HCT116 (cell line): Measurements from ENCODE around the gene RHBDD3. TPM values are rescaled to one million over a fixed set of nuclear protein-coding genes. Genes with fewer than 3 reads are reported as not detected.

Experiments used
- ATAC-seq: fragments of 200-7000 bp; cut with Tn5 transposase; 2 replicates; pipeline ENCODE4 v1.9.1; 2020; ENCODE audit warnings: mild to moderate bottlenecking, moderate library complexity
- BruUV-seq: library from RNA; stranded (reverse); fragments of 400-500 nt; replicated peaks from 2 replicates; lab custom pipeline; 2021; lab: Mats Ljungman, UMichigan
- CTCF ChIA-PET: fragments of 300-600 bp; sonication (Branson Sonifier 250); formaldehyde crosslinking; loops from one replicate; lab custom pipeline; 2021; ENCODE audit warnings: antibody characterized with exemption; lab: Charles Lee
- POLR2A ChIA-PET: fragments of 300-600, 350-600 bp; sonication (Branson Sonifier 250); formaldehyde crosslinking; loops from one replicate; lab custom pipeline; 2021; ENCODE audit warnings: antibody characterized with exemption; lab: Charles Lee
- RAD21 ChIA-PET, 2 experiments: fragments of 300-600 bp; sonication (Branson Sonifier 250); formaldehyde crosslinking; loops; one replicate each; lab custom pipeline; 2023; ENCODE audit warnings: low total read pairs in 2 of 2; ENCODE audit not compliant: uncharacterized antibody in 2 of 2, unreplicated experiment in 2 of 2, low non-redundant PET in 1 of 2; lab: Charles Lee
- DNase-seq: peaks from one replicate; pipeline ENCODE4 v3.0.0-alpha.2; 2010; ENCODE audit warnings: low read depth, low spot score
- H2AFZ ChIP-seq: fragments of 200-600 bp; shearing (Covaris generic), sonication (generic); 2 replicates; pipeline ENCODE4 v1.6.1; 2017; ENCODE audit warnings: low read depth, mixed run types, mixed read lengths, antibody characterized with exemption, low read length; ENCODE audit not compliant: poor library complexity, severe bottlenecking
- H3K27ac ChIP-seq: 2 replicates; pipeline ENCODE4 v1.5.1; 2012; ENCODE audit warnings: low read depth, low read length
- H3K27me3 ChIP-seq: fragments of 200-600 bp; sonication (generic); 2 replicates; pipeline ENCODE4 v1.6.1; 2016; ENCODE audit warnings: mixed run types, low read length, mixed read lengths; ENCODE audit not compliant: insufficient read depth
- H3K36me3 ChIP-seq, 2 experiments: fragments of 200-500 bp in 1 of 2; fragments of 200-600 bp in 1 of 2; sonication (Bioruptor generic) in 1 of 2; sonication (generic) in 1 of 2; 2 replicates each; pipeline versions ENCODE4 v1.5.1 to v1.6.1; 2014 to 2016; ENCODE audit warnings: low read length in 2 of 2, inconsistent platforms in 1 of 2, mixed read lengths in 1 of 2, mixed run types in 1 of 2; ENCODE audit not compliant: insufficient read depth in 2 of 2, control insufficient read depth in 1 of 2
- H3K4me1 ChIP-seq, 2 experiments: fragments of 200-600 bp in 1 of 2; sonication (generic) in 1 of 2; 2 replicates each; pipeline versions ENCODE4 v1.5.1 to v1.6.1; 2012 to 2017; ENCODE audit warnings: low read length in 2 of 2, inconsistent platforms in 1 of 2, mild to moderate bottlenecking in 1 of 2, mixed read lengths in 1 of 2, mixed run types in 1 of 2, moderate library complexity in 1 of 2; ENCODE audit not compliant: insufficient read depth in 2 of 2, control insufficient read depth in 1 of 2
- H3K4me2 ChIP-seq: fragments of 200-600 bp; sonication (generic); 2 replicates; pipeline ENCODE4 v1.6.1; 2017; ENCODE audit warnings: mixed run types, low read length, mixed read lengths
- H3K4me3 ChIP-seq, 2 experiments: fragments of 200-600 bp in 1 of 2; sonication (generic) in 1 of 2; replicated peaks in 1 of 2; 2 replicates each; pipeline ENCODE4 v1.5.1; 2011 to 2016; ENCODE audit warnings: low read length in 2 of 2, control low read depth in 1 of 2, low read depth in 1 of 2, mild to moderate bottlenecking in 1 of 2, mixed read lengths in 1 of 2, mixed run types in 1 of 2
- H3K79me2 ChIP-seq: fragments of 200-600 bp; sonication (generic); 2 replicates; pipeline ENCODE4 v1.6.1; 2017; ENCODE audit warnings: mild to moderate bottlenecking, mixed run types, low read length, moderate library complexity, mixed read lengths; ENCODE audit not compliant: insufficient read depth
- H3K9ac ChIP-seq: fragments of 200-600 bp; sonication (generic); 2 replicates; pipeline ENCODE4 v1.6.1; 2016; ENCODE audit warnings: low read length, mixed read lengths
- H3K9me2 ChIP-seq: fragments of 200-600 bp; sonication (generic), shearing (Covaris generic); 2 replicates; pipeline ENCODE4 v1.6.1; 2017; ENCODE audit warnings: mixed run types, mild to moderate bottlenecking, moderate library complexity; ENCODE audit not compliant: insufficient read depth
- H3K9me3 ChIP-seq, 2 experiments: fragments of 200-500 bp in 1 of 2; fragments of 200-600 bp in 1 of 2; sonication (Bioruptor generic) in 1 of 2; sonication (generic) in 1 of 2; 2 replicates each; pipeline ENCODE4 v1.6.1; 2014 to 2017; ENCODE audit warnings: low read length in 2 of 2, mixed read lengths in 2 of 2, inconsistent platforms in 1 of 2, low read depth in 1 of 2, mild to moderate bottlenecking in 1 of 2, mixed run types in 1 of 2, moderate library complexity in 1 of 2; ENCODE audit not compliant: control insufficient read depth in 1 of 2, insufficient read depth in 1 of 2
- H4K20me1 ChIP-seq: fragments of 200-600 bp; sonication (generic), shearing (Covaris generic); 2 replicates; pipeline ENCODE4 v1.6.1; 2017; ENCODE audit warnings: mixed run types, mild to moderate bottlenecking, moderate library complexity; ENCODE audit not compliant: insufficient read depth
- EGR1 ChIP-seq: IDR thresholded peaks from 2 replicates; pipeline ENCODE4 v1.6.1; 2012; ENCODE audit warnings: low read depth
- EZH2 ChIP-seq: fragments of 200-600 bp; sonication (generic); IDR thresholded peaks from 2 replicates; pipeline ENCODE4 v1.6.1; 2017; ENCODE audit warnings: antibody characterized with exemption, mixed run types
- EZH2phosphoT487 ChIP-seq: fragments of 200-600 bp; IDR thresholded peaks from 2 replicates; pipeline ENCODE4 v1.6.1; 2018; ENCODE audit warnings: antibody characterized with exemption, borderline replicate concordance
- FOSL1 ChIP-seq: IDR thresholded peaks from 2 replicates; pipeline ENCODE4 v1.6.1; 2012; ENCODE audit warnings: low read depth
- POLR2A ChIP-seq: IDR thresholded peaks from 2 replicates; pipeline ENCODE4 v1.7.0; 2011; ENCODE audit warnings: borderline replicate concordance; ENCODE audit not compliant: insufficient read depth, insufficient read length; ENCODE audit errors: extremely low read depth
- POLR2AphosphoS5 ChIP-seq: IDR thresholded peaks from 2 replicates; pipeline ENCODE4 v1.6.1; 2011; ENCODE audit warnings: mild to moderate bottlenecking, low read depth, low read length, moderate library complexity
- RAD21 ChIP-seq: IDR thresholded peaks from 2 replicates; pipeline ENCODE4 v1.6.1; 2012; ENCODE audit warnings: low read depth, mild to moderate bottlenecking
- SIN3A ChIP-seq: IDR thresholded peaks from 2 replicates; pipeline ENCODE4 v1.6.1; 2012; ENCODE audit warnings: low read depth
- SP1 ChIP-seq: IDR thresholded peaks from 2 replicates; pipeline ENCODE4 v1.6.1; 2012; ENCODE audit warnings: low read depth
- SRF ChIP-seq: IDR thresholded peaks from 2 replicates; pipeline ENCODE4 v1.6.1; 2012; ENCODE audit warnings: low read depth
- TCF7L2 ChIP-seq: IDR thresholded peaks from 2 replicates; pipeline ENCODE4 v1.7.0; 2011; ENCODE audit warnings: borderline replicate concordance, inconsistent platforms; ENCODE audit not compliant: insufficient read depth, insufficient read length; ENCODE audit errors: extremely low read depth
- YY1 ChIP-seq: IDR thresholded peaks from 2 replicates; pipeline ENCODE4 v1.6.1; 2011; ENCODE audit warnings: low read length, low read depth, moderate library complexity, mild to moderate bottlenecking; ENCODE audit not compliant: insufficient replicate concordance; ENCODE audit errors: extremely low read depth
- ZNF274 ChIP-seq: fragments of 200-500 bp; sonication (Bioruptor generic); IDR thresholded peaks from 2 replicates; pipeline ENCODE4 v1.6.1; 2014; ENCODE audit warnings: mild to moderate bottlenecking, low read depth, low read length, inconsistent platforms
- intact Hi-C: fragments of 100-400 bp; cut with micrococcal nuclease; formaldehyde crosslinking; loops from 2 replicates; pipeline ENCODE4 v1.10.0; 2022
- total RNA-seq: library from RNA; stranded (reverse); gene quantifications from one replicate; pipeline ENCODE4 v1.2.1, GENCODE V29; 2021; ENCODE audit not compliant: unreplicated experiment
- TF ChIP-seq, protein P1 (sequence below), 3 experiments: fragments of 200-600 bp in 1 of 3; sonication (generic) in 1 of 3; IDR thresholded peaks in 2 of 3; conservative IDR thresholded peaks in 1 of 3; 2 replicates each; pipeline ENCODE4 v1.5.1; 2012 to 2017; ENCODE audit warnings: low read depth in 2 of 3, low read length in 2 of 3, antibody characterized with exemption in 1 of 3, borderline replicate concordance in 1 of 3, control low read depth in 1 of 3, mild to moderate bottlenecking in 1 of 3, mixed read lengths in 1 of 3, mixed run types in 1 of 3, moderate library complexity in 1 of 3; ENCODE audit not compliant: insufficient read depth in 1 of 3
- TF ChIP-seq, protein P2 (sequence below): IDR thresholded peaks from 2 replicates; pipeline ENCODE4 v1.6.1; 2012
- TF ChIP-seq, protein P3 (sequence below): IDR thresholded peaks from 2 replicates; pipeline ENCODE4 v1.6.1; 2011; ENCODE audit warnings: mild to moderate bottlenecking, low read length, moderate library complexity; ENCODE audit not compliant: insufficient replicate concordance; ENCODE audit errors: extremely low read depth
- TF ChIP-seq, protein P4 (sequence below): IDR thresholded peaks from 2 replicates; pipeline ENCODE4 v1.6.1; 2012; ENCODE audit warnings: low read depth
- TF ChIP-seq, protein P5 (sequence below): IDR thresholded peaks from 2 replicates; pipeline ENCODE4 v1.6.1; 2012

RHBDD3 gene
- total RNA-seq, 1 experiment from 2014 or later = 30.2 TPM

DNA sequence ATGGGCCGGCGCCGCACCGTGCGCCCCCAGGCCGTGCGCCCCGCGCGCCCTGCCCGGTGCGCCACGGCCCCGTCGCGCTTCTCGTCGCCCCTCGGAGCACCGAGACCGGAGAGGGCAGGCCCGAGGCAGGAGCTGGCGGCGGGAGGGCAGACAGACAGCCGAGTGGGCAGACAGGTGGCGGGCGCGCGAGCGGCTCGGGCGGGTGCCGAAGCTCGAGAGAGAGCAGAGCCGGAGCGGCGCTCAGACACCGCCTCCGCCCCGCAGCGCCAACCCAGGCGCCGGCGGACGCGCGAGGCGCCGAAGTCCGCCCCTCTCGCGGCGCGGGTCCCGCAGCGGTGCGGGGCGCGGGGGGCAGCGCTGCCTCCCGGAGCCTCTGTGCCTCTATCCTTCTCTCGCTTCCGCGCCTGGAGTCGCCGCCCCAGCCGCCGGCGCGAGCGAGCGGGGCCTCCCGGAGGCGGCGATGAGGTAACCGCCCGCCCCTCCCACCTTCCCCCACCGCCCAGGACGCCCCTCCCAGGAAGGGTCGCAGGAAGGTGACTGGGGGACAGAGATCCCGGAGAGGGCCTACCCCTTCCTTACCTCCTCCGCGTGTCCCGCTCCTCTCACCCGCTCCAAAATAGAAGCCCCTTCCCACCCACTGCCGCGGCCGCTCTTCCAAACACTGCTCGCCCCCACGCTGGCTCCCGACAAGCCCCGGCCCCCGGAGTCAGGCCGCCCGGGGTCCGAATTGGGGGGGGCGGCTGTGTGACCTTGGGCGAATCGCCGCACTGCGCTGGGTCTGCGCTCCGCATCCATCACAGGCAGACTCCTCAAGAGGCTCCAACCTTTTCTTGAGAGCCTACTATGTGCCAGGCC, 47.7 kb upstream of the RHBDD3 start, which contains the start of gene RASL10A:
Gene RASL10A (minus strand): TSS at position 412 of the 855 bp plus-strand sequence. CDS start 451 bp downstream, outside the sequence.
- intact Hi-C loops = no loop called here
- DNase-seq (no peak), ATAC-seq (peak; percentile 21; the same call in 1 of the 2 replicates)
- H3K9ac ChIP-seq = peak within 1 kb of the TSS; percentile 8; the same call in 1 of the 2 replicates
- H3K79me2 ChIP-seq = no peaks in the 10 kb centered on the region
- ChIA-PET CTCF (no interaction called here), POLR2A (no interaction called here), RAD21 (no interaction called here)
- H3K4me3 ChIP-seq = peak within 1 kb of the TSS in 1 of 2 experiments; percentile 28; a peak in 1 of 4 replicates
- peaks cover 7 to 18% of the 10 kb centered on the region in 2 experiments for H3K4me1 ChIP-seq
- H4K20me1 ChIP-seq = no peaks in the 10 kb centered on the region
- H3K27ac ChIP-seq = no peak within 1 kb of the TSS; the same call in 1 of the 2 replicates
- BruUV-seq = no TSS peak
- peak within 1 kb of the TSS; percentile 57 for H3K4me2 ChIP-seq
- H3K9me2 ChIP-seq = no peaks in the 10 kb centered on the region
- H3K27me3 ChIP-seq = no peaks in the 10 kb centered on the region
- H3K36me3 ChIP-seq = no peaks in the 10 kb centered on the region
- H2AFZ ChIP-seq = no peak within 1 kb of the TSS
- no peaks in the 10 kb centered on the region for H3K9me3 ChIP-seq
- TF ChIP-seq EZH2phosphoT487 = no peak
- no peak for TF ChIP-seq FOSL1
- TF ChIP-seq EGR1 = no peak
- no peak for TF ChIP-seq POLR2A
- no peak for TF ChIP-seq ZNF274
- TF ChIP-seq EZH2 = no peak
- TF ChIP-seq, protein P1, sequence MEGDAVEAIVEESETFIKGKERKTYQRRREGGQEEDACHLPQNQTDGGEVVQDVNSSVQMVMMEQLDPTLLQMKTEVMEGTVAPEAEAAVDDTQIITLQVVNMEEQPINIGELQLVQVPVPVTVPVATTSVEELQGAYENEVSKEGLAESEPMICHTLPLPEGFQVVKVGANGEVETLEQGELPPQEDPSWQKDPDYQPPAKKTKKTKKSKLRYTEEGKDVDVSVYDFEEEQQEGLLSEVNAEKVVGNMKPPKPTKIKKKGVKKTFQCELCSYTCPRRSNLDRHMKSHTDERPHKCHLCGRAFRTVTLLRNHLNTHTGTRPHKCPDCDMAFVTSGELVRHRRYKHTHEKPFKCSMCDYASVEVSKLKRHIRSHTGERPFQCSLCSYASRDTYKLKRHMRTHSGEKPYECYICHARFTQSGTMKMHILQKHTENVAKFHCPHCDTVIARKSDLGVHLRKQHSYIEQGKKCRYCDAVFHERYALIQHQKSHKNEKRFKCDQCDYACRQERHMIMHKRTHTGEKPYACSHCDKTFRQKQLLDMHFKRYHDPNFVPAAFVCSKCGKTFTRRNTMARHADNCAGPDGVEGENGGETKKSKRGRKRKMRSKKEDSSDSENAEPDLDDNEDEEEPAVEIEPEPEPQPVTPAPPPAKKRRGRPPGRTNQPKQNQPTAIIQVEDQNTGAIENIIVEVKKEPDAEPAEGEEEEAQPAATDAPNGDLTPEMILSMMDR (IDR thresholded peaks at IDR 0.05 in 2 of 3, conservative IDR thresholded peaks at IDR 0.05 in 1 of 3; ENCODE audit: borderline replicate concordance in 1 of 3, insufficient read depth in 1 of 3, low read depth in 2 of 3, low read length in 2 of 3) = no peak
- no peak for TF ChIP-seq RAD21
- no peak for TF ChIP-seq SRF
- TF ChIP-seq SIN3A = no peak
- TF ChIP-seq POLR2AphosphoS5 = no peak
- TF ChIP-seq, protein P2, sequence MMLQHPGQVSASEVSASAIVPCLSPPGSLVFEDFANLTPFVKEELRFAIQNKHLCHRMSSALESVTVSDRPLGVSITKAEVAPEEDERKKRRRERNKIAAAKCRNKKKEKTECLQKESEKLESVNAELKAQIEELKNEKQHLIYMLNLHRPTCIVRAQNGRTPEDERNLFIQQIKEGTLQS = no peak
- TF ChIP-seq, protein P3, sequence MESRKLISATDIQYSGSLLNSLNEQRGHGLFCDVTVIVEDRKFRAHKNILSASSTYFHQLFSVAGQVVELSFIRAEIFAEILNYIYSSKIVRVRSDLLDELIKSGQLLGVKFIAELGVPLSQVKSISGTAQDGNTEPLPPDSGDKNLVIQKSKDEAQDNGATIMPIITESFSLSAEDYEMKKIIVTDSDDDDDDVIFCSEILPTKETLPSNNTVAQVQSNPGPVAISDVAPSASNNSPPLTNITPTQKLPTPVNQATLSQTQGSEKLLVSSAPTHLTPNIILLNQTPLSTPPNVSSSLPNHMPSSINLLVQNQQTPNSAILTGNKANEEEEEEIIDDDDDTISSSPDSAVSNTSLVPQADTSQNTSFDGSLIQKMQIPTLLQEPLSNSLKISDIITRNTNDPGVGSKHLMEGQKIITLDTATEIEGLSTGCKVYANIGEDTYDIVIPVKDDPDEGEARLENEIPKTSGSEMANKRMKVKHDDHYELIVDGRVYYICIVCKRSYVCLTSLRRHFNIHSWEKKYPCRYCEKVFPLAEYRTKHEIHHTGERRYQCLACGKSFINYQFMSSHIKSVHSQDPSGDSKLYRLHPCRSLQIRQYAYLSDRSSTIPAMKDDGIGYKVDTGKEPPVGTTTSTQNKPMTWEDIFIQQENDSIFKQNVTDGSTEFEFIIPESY = no peak
- no peak for TF ChIP-seq YY1
- TF ChIP-seq, protein P4, sequence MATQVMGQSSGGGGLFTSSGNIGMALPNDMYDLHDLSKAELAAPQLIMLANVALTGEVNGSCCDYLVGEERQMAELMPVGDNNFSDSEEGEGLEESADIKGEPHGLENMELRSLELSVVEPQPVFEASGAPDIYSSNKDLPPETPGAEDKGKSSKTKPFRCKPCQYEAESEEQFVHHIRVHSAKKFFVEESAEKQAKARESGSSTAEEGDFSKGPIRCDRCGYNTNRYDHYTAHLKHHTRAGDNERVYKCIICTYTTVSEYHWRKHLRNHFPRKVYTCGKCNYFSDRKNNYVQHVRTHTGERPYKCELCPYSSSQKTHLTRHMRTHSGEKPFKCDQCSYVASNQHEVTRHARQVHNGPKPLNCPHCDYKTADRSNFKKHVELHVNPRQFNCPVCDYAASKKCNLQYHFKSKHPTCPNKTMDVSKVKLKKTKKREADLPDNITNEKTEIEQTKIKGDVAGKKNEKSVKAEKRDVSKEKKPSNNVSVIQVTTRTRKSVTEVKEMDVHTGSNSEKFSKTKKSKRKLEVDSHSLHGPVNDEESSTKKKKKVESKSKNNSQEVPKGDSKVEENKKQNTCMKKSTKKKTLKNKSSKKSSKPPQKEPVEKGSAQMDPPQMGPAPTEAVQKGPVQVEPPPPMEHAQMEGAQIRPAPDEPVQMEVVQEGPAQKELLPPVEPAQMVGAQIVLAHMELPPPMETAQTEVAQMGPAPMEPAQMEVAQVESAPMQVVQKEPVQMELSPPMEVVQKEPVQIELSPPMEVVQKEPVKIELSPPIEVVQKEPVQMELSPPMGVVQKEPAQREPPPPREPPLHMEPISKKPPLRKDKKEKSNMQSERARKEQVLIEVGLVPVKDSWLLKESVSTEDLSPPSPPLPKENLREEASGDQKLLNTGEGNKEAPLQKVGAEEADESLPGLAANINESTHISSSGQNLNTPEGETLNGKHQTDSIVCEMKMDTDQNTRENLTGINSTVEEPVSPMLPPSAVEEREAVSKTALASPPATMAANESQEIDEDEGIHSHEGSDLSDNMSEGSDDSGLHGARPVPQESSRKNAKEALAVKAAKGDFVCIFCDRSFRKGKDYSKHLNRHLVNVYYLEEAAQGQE = no peak
- no peak for TF ChIP-seq SP1
- TF ChIP-seq, protein P5, sequence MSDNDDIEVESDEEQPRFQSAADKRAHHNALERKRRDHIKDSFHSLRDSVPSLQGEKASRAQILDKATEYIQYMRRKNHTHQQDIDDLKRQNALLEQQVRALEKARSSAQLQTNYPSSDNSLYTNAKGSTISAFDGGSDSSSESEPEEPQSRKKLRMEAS = no peak
- no peak for TF ChIP-seq TCF7L2
